AG08395 (cell line): Measurements from ENCODE around the gene PDXDC1.
"Not testable (repeated sequence)": the region's sequence is repeated elsewhere in the genome, so short reads cannot be mapped to it uniquely, and the experiment has no call there.

Experiments used
- DNase-seq: peaks from one replicate; pipeline ENCODE4 v3.0.0; 2012; ENCODE audit warnings: mixed read lengths, low spot score

The PDXDC1 gene

DNA sequence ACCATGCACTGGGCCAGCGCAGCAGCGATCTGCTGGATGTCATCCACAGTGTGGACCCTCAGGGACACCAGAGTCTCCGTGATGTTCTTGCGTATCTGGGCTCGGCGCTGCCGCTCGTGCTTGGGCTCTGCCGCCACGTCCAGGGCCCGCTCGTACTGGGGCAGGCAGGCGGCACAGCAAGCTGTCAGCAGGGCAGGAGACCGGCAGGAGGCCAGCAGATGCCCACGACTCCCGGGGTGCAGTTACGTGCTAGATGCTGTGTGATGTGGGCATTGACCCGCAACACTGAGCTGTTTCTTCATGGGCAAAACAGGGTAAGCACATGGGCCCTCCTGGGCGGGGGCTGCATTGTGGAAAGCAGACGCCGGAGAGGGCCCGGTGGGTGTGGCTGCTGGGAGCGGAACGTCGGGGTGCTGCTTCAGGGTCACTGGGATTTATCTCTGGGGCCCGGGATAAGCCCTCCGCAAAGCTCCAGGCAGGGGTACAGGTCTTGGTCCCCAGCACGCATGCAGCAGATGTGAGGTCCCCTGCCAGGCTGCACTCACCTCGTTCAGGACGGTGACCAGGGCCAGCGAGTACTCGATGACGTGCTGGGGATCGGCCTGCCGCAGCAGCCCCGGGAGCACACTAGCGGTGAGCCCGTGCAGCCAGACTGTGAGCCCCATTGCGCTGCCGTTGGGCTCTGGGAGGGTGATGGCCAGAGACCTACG lies 158.0 kb downstream of the PDXDC1 start:
- DNase-seq = not testable (repeated sequence)

DNA sequence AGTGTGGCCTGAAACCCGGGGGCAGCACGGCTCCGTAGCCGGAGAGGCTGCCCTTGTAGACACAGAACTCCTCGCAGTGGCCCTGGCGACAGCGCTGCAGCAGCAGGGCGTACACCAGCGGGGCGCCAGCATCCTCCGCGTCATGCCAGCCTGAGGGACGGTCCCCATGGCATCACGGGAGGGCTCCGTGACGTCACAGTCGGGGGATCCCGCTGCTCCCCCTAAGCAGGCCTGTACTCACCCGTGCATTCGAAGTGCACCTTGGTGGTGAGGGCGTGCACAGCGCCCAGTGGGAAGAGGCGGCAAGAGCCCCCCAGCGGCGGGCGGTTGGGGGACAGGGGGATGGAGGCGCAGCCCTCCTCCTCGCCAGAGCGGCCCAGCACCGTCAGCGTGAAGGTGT lies 158.7 kb downstream of the PDXDC1 start:
- DNase-seq = not testable (repeated sequence)

DNA sequence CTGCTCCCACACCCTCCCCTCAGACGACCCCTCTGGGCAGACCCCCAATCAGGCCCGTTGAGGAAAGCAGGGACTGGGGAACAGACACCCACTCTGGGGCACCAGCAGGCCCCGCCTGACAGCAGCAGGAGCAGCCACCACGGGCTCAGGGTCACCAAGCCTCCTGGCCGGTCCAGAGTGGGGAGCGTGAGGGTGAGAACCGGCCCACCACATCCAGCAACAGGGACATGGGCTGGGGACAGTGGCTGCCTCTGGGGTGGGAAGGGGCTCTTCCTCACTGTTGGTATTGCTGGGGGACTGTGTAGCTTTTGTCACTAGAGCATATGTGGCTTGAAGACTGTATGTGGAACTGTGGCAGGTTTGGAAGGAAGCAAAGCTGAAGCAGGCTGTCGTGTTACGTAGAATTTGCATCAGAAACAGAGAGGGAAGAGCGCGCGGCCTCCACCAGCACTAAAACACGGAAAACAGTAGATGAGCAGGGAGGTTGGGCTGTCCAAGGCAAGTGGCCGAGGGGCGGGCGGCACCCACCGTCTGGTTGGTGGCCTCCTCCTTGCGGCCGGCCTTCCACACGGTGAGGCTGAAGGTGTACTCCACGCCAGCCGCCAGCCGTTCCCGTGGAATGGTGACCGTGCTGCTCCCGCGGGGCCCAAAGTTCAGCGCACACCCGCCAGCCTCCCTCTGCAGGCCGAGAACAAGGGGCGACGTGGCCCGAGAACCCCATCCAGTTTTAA lies 160.1 kb downstream of the PDXDC1 start:
- not testable (repeated sequence) for DNase-seq

DNA sequence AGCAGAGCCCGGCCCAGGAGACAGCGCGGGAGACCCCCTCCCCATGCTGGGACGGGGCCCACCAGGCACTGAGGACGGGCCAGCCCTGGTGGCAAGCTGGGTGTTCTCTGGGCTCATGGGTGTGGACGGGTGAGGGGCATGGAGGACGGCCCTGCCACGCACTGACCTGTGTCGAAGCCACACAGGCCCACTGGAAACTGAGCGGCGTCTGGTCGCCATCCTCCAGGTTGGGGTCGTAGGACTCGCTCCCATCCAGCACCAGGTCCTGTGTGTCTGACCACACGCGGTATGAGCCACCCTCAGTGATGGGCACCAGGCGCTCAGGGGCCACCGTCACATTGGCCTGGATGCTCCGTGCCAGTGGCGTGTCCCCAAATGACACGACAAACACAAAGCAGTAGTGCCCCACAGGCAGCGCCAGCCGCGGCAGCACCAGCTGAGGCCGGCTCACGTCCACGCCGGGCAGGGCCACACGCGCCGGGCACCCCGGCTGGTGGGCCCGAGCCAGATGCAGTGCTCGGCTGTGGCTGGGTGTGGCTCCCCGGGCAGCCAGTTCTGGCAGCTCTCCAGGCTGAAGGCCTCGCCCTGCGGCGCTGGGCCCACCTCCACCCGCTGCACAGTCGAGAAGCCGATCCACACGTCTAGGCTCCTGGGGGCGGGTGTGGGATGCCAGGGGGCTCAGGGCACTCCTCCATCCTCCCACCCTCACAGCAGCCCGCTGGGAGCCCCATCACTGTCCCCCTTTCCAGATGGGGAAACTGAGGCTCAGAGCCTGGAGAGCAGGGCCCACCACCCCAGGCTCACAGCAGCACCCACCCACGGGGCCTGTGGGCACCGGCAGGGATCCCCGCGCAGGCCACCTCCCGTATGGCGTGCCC lies 160.9 kb downstream of the PDXDC1 start:
- not testable (repeated sequence) for DNase-seq

DNA sequence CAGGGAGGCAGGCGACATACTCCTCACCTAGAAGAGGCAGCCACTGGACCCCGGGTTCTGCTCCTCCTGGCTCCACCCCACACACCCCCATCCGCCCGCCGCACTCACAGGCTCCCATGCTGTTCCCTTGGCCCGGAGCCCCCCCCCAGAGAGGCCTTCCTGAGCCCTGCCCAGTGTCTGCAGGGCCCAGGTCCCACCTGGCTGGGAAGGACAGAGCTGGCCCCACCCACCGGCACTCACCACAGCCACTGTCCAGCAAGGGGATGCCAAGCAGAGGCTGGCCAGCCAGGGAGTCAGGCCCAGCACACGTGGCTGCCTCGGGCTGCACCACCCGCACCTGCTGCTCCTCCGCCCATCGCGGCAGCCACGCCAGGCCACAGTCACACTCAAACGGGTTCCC lies 162.7 kb downstream of the PDXDC1 start:
- DNase-seq = not testable (repeated sequence)

DNA sequence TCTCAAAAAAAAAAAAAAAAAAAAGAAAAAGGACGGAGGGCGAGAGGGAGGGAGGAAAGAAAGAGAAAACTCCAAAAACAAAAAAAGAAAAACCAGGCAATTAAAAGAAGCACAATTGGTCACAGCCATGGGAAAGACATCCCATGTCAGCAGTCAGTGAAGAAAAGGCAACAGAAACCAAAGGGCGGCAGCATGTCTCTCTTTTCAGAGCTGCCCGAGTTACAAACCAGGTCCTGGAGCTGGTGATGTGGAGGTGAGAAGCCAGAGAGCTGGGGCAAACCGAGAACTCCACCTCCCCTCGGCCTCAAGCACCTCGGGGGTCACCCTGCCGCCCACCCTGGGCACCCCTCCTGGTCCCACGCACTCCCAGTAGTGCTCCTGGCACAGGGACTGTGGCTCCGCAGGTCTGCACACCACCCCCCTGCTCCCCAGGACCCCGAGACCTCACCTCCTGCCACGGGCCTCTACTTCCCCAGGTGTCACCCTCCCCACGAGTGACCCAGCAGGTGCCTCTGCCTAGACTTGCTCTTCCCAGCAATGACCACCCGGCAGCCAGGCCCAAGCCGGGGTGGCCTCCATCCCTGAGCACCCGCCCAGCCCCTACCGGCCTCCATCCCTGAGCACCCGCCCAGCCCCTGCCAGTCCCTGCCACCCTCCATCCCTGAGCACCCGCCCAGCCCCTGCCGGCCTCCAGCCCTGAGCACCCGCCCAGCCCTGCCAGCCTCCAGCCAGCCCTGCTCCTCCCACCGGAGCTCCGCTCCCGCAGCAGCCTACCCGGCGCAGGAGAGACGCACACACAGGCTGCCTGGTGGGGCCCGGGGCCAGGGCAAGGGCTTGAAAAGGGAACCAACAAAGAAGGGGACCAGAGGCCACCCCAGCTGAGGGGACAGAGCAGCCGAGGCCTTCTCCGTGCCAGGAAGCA lies 165.9 kb downstream of the PDXDC1 start:
- peak; percentile 13 for DNase-seq

DNA sequence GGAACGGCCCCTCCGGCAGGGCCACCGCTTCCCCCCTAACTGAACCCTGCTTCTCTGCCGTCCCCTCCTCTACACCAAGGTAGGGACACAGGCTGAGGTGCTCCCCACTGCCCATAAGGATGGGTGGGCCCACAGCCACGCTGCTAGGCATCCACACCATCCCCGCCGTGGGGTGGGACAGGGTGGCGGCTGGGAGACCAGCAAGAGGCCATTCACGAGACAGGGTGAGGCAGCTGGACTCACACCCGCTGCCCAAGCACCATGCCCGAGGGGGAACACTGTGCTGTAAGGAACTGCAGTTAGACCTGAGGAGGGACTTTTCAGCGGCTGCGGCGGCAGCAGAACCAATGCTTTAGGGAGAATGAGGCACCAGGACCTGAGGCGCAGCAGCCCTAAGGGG lies 166.8 kb downstream of the PDXDC1 start:
- DNase-seq = no peak

DNA sequence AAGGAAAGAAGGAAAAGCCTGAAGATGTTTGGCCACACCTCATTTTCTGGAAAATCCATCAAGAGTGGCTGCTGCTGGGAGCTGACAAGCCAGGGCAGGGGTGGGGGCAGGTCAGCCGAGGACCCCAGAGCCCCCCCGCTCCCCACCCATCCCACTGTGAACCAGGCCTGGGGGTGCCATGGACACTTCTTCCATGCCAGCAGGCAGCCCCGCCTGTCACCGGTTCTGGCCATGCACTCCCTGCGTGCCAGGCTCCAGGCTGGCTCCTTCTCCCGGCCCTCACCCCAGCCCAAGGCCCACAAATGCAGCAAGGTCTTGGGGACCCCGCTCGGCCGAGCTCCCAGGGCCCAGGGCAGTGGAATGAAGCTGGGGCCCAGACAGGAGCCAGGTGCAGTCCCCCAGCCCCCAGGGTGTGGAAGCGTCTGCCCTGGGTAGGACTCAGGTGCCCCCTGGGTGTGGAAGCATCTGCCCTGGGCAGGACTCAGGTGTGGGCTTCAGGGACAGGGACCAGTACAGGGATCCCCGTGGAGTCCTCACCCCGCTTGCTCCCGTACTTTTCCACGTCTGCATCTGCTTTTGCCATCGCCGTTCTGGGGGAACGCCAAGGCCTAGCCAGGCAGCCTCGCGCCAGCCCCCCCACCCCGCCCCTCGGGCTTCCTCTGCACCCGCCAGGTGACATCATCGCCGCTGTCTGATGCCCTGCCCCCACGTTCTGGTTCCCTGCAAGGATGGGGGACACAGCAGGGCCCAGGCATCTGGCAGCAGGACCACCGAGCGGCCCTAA lies 167.5 kb downstream of the PDXDC1 start:
- not testable (repeated sequence) for DNase-seq

DNA sequence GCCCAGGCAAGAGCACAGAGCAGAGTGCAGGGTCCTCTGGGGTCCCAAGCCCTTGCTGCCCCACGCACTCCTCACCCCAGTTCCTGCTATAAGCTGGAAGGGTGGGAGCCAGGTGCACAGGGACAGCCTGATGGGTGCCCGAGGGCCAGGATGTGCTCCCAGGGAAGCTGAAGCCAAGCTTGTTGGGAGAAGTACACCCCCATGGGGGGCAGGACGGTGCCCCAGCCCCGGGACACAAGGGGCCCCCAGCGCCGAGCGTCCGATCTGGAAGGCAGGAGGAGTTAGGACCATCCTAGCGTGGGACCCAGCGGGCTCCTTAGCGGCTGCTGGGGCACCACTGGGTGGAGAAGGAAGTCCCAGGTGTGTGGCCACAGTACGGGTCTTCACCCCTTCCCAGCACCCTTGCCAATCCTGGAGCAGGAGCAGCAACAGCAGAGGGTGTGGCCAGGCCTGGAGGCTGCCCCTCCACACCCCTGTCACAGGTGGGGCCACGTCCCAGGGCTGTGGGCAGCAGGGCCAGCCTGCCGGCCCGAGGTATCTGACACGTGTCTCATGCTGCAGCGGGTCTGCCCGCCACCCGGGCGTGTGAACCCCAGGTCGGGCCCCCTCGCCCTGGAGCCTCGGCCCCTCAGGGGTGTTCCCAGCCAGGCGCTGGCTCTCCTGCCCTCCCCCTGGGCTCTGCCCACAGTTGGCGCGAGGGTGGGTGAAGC lies 168.2 kb downstream of the PDXDC1 start:
- DNase-seq = not testable (repeated sequence)

DNA sequence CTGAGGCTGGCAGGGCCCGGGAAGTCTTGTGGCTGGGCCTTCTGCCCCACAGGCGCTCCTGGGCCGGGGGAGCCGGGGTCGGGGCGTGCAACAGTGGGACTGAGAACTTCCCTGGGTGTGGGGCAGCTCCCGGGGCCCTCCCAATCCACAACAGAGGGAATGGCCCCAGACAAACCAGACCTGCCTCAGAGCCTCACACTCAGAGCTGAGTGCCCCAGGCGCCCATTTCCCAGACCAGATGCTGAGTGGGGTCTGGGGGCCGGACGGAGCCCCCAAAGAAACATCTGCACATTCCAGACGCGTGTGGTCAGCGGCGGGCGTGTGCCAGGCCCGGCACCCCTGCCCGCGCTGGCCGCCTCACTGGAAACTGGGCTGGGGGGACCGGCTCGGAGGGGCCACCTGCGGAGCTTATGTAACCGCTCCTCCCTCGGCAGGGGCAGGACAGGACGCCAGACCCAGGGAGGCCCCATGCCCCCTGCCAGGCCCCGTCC lies 168.8 kb downstream of the PDXDC1 start:
- not testable (repeated sequence) for DNase-seq

DNA sequence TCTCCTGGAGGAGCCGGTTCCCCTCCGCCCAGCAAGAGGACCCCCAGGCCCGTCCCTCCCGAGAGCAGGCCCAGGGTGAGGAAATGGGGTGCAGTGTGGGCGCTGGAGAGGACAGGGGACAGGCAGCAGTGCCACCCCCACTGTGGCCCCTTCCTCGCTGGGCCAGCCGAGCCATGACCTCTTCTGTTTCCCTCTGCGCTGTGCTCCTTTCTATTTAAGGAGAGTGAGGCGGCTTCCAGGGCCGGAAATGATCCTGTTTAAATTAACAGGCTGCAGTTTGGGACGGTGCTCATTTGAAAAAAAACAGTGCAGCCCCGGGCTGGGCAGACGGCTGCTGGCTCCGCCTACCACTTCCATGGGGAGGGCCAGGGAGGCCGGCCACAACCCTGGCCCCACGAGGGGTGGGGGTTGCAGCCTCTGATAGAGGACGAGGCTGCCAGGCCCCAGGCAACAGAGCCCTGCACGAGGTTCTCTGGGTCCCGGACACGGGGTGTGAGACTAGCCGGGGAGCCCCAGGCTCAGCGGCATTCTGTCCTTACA lies 169.3 kb downstream of the PDXDC1 start:
- DNase-seq = peak; percentile 4

DNA sequence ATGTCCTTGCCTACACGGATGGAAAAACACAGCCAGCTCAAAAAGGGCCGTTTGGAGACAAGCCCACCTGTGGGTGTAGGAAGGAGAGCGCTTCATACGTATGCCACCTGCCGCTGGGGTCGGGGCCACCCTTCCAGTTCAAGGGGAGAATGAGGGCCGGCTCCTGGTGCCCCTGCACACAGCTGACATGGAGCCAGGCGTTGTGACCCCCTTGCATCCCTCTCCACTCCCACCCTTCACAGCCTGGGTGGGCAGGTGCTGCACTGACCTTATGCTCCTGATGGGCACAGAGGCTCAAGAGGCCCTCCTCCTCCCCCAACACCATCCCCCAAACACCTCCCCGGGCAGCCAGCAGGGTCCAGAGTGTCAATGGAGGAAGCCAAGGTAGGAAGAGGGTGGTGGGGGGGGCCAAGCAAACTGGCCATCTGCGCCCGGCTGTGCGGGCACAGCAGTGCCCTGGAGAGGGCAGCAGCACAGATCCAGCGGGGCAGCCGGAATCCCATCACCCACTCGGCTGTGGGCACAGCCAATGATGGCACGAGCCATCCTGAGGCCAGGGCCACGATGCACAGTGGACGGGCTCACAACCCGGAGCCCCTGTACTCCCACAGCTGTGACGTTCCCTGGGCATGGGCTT lies 170.1 kb downstream of the PDXDC1 start:
- not testable (repeated sequence) for DNase-seq

DNA sequence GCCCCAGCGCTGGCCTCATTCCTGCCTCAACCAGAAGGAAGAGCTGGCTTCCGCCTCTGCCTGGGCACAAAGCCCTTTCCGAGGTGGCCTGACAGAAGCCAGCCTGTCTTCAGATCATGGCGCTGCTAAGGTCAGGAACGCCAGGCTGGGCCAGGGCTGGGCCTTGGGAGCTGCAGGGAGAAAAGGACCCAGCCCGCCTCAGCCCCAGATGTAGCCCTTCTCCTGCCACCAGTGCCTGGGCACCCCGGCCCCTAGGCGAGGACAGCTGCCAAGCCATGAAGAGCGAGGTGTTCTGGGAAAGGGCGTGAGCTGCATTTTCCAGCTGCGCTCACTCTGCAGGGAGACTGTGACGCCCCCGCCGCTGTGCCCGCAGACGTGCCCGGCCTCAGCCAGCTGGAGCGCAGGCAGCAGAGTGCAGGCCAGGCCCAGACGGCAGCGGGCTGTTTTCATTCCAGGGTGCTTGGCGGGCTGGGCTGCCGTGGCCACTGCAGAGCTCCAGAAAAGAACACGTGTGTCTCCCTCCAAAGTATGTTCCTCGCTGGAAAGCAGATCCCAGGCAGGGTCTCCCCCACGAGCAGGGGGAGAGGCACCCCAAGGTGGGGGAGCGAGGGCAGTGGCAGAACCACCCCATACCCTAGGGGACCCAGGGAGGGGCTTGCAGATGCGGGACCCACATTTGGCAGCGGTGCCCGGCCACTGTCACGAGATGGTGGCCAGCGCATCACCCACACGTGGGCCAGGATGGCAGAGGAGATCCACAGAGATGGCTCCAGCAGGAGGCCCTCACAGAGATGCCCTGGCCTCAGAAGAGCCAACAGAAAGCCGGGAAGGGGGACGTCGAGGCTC lies 170.8 kb downstream of the PDXDC1 start:
- DNase-seq = peak; percentile 3

DNA sequence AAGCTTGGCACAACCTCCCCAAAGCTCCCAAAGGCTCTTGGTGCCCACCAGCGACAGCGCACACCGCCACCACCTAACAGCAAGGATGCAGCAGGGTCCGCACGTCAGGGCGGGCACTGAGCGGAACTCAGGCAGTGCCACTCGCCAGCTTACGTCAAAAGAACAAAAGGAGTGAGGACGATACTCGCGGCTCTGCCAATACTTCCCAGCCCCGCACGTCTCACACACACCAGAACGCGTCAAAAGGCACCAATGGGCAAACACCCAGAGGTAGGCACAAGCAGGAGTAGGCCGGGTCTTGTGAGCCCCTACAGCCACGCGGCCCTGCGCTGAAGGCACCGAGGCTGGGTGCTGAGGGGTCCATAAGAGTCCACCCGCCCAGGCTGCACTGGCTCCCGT lies 171.4 kb downstream of the PDXDC1 start:
- DNase-seq = not testable (repeated sequence)

DNA sequence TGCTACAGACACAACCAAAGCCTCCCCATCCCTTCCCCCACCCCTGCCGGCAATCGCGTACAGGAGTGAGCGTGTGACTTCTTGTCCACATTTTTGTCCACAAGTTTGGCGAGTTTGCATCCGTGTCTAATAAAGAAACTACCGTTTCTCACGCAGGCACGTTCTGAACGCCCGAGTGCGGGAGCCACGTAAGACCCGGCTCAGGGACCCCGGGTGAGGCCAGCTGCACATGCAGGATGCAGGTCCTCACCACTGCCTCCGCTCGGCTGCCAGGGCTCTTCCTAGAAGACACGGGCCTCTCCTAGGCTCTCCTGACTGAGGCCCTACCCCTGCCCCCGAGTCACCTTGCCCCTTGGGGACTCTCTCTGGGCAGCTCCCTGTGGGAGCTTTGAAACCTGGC lies 174.0 kb downstream of the PDXDC1 start:
- not testable (repeated sequence) for DNase-seq

DNA sequence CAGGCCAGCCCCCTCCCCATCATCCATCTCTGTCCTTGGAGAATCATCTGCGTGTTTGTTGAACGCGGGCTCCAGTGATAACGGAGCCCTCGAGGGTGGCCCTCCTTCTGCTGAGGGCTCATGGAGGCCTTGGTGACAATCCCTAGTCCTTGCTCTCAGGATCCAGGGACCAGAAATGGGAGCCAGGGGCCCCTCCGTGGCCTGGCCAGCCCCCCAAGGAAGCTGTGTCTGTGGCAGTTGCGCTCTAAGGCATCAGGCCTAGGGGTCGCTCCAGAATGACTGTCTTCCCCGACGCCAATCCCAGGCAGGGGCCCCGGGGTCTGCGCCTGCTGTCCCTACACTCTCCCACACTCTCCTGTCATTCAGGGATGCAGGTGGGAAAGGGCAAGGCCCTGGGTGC lies 174.4 kb downstream of the PDXDC1 start:
- not testable (repeated sequence) for DNase-seq

DNA sequence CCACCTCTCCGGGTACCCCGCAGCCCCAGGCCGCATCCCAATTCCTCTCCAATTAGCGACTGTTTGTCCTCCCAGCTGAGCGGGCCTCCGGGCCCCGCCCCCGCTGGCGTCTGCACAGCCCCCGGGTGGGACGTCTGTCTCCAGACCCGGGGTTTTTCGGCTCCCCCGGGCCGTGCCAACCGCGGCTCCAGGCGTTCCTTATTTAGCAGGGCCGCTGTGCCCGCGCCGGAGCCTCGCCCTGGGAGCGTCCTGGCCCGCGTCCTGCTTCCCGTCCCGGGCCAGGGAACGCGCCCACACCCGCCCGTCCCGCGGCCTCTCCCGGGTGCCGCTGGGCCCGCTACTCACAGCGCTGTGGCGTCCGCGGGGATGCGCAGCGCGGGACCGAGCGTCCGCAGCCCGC lies 179.2 kb downstream of the PDXDC1 start:
- not testable (repeated sequence) for DNase-seq
